ENCODE data around the gene ZNF525. TPM values are rescaled to one million over a fixed set of nuclear protein-coding genes. Genes with fewer than 3 reads are reported as not detected.

Gene ZNF525
- total and polyA plus RNA-seq, 9 of the 15 experiments (the other 6 are each of a cell fraction or from before 2014, with no cell fraction given) = 1.5 to 12.0 (median 6.7) TPM

- TF ChIP-seq, protein P1, sequence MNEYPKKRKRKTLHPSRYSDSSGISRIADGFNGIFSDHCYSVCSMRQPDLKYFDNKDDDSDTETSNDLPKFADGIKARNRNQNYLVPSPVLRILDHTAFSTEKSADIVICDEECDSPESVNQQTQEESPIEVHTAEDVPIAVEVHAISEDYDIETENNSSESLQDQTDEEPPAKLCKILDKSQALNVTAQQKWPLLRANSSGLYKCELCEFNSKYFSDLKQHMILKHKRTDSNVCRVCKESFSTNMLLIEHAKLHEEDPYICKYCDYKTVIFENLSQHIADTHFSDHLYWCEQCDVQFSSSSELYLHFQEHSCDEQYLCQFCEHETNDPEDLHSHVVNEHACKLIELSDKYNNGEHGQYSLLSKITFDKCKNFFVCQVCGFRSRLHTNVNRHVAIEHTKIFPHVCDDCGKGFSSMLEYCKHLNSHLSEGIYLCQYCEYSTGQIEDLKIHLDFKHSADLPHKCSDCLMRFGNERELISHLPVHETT (CRISPR knock-in tag; conservative IDR thresholded peaks at IDR 0.05 in 1 of 2, IDR thresholded peaks at IDR 0.05 in 1 of 2) = no peak
- TF ChIP-seq MAX (CRISPR knock-in tag; IDR thresholded peaks at IDR 0.05) (no peak), NR2C2 (CRISPR knock-in tag; IDR thresholded peaks at IDR 0.05) (no peak), NR2C2 (tag; IDR thresholded peaks at IDR 0.05) (peak; percentile 78), NFATC3 (IDR thresholded peaks at IDR 0.05) (no peak), MTA2 (IDR thresholded peaks at IDR 0.05; ENCODE audit: low read depth) (no peak), VEZF1 (CRISPR knock-in tag; IDR thresholded peaks at IDR 0.05) (peak; percentile 18; the same call in 1 of the 2 replicates), PHF20 (IDR thresholded peaks at IDR 0.05; ENCODE audit: partially characterized antibody) (no peak), BCL6 (CRISPR knock-in tag; IDR thresholded peaks at IDR 0.05) (no peak), HLTF (IDR thresholded peaks at IDR 0.05) (no peak)
- TF ChIP-seq, protein P2, sequence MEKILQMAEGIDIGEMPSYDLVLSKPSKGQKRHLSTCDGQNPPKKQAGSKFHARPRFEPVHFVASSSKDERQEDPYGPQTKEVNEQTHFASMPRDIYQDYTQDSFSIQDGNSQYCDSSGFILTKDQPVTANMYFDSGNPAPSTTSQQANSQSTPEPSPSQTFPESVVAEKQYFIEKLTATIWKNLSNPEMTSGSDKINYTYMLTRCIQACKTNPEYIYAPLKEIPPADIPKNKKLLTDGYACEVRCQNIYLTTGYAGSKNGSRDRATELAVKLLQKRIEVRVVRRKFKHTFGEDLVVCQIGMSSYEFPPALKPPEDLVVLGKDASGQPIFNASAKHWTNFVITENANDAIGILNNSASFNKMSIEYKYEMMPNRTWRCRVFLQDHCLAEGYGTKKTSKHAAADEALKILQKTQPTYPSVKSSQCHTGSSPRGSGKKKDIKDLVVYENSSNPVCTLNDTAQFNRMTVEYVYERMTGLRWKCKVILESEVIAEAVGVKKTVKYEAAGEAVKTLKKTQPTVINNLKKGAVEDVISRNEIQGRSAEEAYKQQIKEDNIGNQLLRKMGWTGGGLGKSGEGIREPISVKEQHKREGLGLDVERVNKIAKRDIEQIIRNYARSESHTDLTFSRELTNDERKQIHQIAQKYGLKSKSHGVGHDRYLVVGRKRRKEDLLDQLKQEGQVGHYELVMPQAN (IDR thresholded peaks at IDR 0.05; ENCODE audit: borderline replicate concordance) = peak; percentile 56; the same call in 1 of the 2 replicates
Observed at GRCh38 chr19:53365134-53365898, at the start of gene ZNF525 (continued).

Data from K562 (cell line).